GM10266 (cell line): ENCODE data around the gene ECPAS.
"Not testable (repeated sequence)": the region's sequence is repeated elsewhere in the genome, so short reads cannot be mapped to it uniquely, and the experiment has no call there.

ENCODE experiments used
- DNase-seq: peaks from one replicate; pipeline ENCODE4 v3.0.0; 2012; ENCODE audit errors: extremely low spot score
- TF ChIP-seq, protein P1 (sequence below): IDR thresholded peaks from 2 replicates; pipeline ENCODE4 v1.5.1; 2012; ENCODE audit warnings: mild to moderate bottlenecking, low read depth; ENCODE audit not compliant: control insufficient read depth, insufficient read depth; ENCODE audit errors: missing control alignments

Gene ECPAS

GRCh38 chr9:111352545-111352944 is 131.6 kb downstream of the ECPAS start:
- DNase-seq = no peak
- TF ChIP-seq, protein P1, sequence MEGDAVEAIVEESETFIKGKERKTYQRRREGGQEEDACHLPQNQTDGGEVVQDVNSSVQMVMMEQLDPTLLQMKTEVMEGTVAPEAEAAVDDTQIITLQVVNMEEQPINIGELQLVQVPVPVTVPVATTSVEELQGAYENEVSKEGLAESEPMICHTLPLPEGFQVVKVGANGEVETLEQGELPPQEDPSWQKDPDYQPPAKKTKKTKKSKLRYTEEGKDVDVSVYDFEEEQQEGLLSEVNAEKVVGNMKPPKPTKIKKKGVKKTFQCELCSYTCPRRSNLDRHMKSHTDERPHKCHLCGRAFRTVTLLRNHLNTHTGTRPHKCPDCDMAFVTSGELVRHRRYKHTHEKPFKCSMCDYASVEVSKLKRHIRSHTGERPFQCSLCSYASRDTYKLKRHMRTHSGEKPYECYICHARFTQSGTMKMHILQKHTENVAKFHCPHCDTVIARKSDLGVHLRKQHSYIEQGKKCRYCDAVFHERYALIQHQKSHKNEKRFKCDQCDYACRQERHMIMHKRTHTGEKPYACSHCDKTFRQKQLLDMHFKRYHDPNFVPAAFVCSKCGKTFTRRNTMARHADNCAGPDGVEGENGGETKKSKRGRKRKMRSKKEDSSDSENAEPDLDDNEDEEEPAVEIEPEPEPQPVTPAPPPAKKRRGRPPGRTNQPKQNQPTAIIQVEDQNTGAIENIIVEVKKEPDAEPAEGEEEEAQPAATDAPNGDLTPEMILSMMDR = no peak

GRCh38 chr9:111350556-111350955 is 133.6 kb downstream of the ECPAS start:
- TF ChIP-seq, protein P1 = no peak
- DNase-seq = no peak

DNA sequence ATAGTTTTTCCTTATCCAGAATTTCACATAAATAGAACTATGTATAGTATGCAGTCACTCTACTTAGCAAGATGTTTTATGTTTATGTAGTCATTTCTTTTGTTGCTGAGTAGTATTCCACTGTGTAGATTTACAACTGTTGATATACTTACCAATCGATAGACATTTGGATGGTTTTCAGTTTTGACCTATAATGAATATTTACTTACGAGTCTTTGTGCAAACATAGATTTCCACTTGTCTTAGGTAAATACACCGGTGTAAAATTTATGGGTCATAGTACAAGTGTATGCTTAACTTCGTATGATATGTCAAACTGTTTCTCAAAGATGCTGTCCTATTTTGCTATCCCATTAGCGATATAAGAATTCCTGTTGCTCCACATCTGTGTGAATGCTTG is 134.4 kb downstream of the ECPAS start:
- no peak for DNase-seq
- TF ChIP-seq, protein P1 = no peak

- TF ChIP-seq, protein P1 = no peak
- DNase-seq = no peak
Observed at GRCh38 chr9:111348821-111349271, 135.3 kb downstream of the ECPAS start.

GRCh38 chr9:111334318-111334863 is 149.8 kb downstream of the ECPAS start:
- not testable (repeated sequence) for DNase-seq

- TF ChIP-seq, protein P1 = no peak
- no peak for DNase-seq
Observed at GRCh38 chr9:111330124-111330523, 154.1 kb downstream of the ECPAS start, which contains the start of gene OR2K2. Gene OR2K2, minus strand, starts transcription at chr9:111330224. Its CDS starts 1,791 bp downstream, at chr9:111328433.

DNA sequence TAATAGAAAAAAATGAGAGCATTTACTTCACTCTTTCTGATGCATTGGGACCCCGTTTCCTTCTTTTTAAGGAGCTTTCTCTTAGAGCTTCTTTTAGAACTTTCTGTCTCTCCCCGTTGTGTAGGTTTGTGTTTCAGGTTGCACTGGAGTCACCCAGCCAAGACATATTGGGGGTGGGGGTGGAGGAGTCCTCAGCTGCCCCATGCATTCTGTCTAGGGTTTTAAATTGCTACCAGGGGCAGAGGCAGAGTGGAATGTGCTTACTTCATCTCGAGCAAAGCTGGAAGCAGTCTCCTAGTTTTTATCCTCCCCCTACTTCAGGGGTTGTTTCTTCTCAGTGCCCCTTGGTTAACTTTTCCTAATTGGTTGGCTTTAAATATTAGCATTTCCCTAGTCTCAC is 163.6 kb downstream of the ECPAS start:
- TF ChIP-seq, protein P1 = no peak
- DNase-seq = no peak

- no peak for DNase-seq
- TF ChIP-seq, protein P1 = no peak
Observed at GRCh38 chr9:111316796-111317195, 167.4 kb downstream of the ECPAS start.
